ENCODE results near the gene HS2ST1. TPM values are rescaled to one million over a fixed set of nuclear protein-coding genes. Genes with fewer than 3 reads are reported as not detected.
A peak's percentile ranks its signal among the peaks of the same experiment; 100 is the strongest.

HS2ST1 gene
- total RNA-seq, 1 donor from 2014 or later: 11.5 TPM

GRCh38 chr1:87147851-87148250, 233.4 kb downstream of the HS2ST1 start:
- H3K27me3 ChIP-seq: no peaks in the 10 kb centered on the region
- H3K36me3 ChIP-seq: no peaks in the 10 kb centered on the region
- TF ChIP-seq POLR2A (IDR thresholded peaks at IDR 0.05): no peak
- TF ChIP-seq POLR2AphosphoS5 (IDR thresholded peaks at IDR 0.05; ENCODE audit: insufficient read depth in 1 of 2, low read depth in 1 of 2): no peak
- TF ChIP-seq, protein P1, sequence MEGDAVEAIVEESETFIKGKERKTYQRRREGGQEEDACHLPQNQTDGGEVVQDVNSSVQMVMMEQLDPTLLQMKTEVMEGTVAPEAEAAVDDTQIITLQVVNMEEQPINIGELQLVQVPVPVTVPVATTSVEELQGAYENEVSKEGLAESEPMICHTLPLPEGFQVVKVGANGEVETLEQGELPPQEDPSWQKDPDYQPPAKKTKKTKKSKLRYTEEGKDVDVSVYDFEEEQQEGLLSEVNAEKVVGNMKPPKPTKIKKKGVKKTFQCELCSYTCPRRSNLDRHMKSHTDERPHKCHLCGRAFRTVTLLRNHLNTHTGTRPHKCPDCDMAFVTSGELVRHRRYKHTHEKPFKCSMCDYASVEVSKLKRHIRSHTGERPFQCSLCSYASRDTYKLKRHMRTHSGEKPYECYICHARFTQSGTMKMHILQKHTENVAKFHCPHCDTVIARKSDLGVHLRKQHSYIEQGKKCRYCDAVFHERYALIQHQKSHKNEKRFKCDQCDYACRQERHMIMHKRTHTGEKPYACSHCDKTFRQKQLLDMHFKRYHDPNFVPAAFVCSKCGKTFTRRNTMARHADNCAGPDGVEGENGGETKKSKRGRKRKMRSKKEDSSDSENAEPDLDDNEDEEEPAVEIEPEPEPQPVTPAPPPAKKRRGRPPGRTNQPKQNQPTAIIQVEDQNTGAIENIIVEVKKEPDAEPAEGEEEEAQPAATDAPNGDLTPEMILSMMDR (IDR thresholded peaks at IDR 0.05): no peak
- H3K4me3 ChIP-seq: no peak overlapping the region
- H3K27ac ChIP-seq: peak overlapping the region; percentile 64
- no peak for DNase-seq (ENCODE audit: extremely low spot score in 2 of 2)
- intact Hi-C loops (cut with DNase I): no loop called here
- H3K9me3 ChIP-seq: no peaks in the 10 kb centered on the region
- H3K4me1 ChIP-seq: peaks cover 33% of the 10 kb centered on the region

- Histone ChIP-seq H3K4me3 (no peak overlapping the region), H3K9me3 (no peaks in the 10 kb centered on the region), H3K27me3 (no peaks in the 10 kb centered on the region), H3K27ac (peak overlapping the region; percentile 64), H3K4me1 (peaks cover 33% of the 10 kb centered on the region), H3K36me3 (no peaks in the 10 kb centered on the region)
- TF ChIP-seq, protein P1 (IDR thresholded peaks at IDR 0.05): no peak
- TF ChIP-seq POLR2A (IDR thresholded peaks at IDR 0.05) (no peak), POLR2AphosphoS5 (IDR thresholded peaks at IDR 0.05; ENCODE audit: insufficient read depth in 1 of 2, low read depth in 1 of 2) (no peak)
- DNase-seq (ENCODE audit: extremely low spot score in 2 of 2): no peak
- intact Hi-C loops (cut with DNase I): no loop called here
Observed at GRCh38 chr1:87148661-87149060, 234.2 kb downstream of the HS2ST1 start.

- peak overlapping the region; percentile 64 for H3K27ac ChIP-seq
- intact Hi-C loops (cut with DNase I): no loop called here
Observed at GRCh38 chr1:87149241-87150041, 235.0 kb downstream of the HS2ST1 start.

DNA sequence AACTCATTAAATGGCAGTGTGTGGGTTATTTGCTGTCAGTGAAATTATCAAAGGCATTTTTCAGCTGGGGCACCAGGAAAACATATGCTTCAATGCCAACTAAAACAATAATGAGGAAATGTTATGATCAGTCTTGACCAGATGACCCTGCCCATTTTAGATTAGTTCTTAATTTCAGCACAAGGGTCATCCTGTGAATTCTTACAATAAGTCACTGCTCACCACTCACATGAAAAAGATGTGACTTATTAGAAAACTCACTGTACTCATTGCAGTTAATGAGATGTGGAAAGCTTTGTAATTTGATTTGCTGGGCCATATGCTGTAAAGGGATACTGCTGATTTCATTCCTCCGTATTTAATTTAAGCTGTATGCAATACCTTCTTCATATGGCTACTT, 235.7 kb downstream of the HS2ST1 start:
- DNase-seq (ENCODE audit: extremely low spot score in 2 of 2): no peak
- Histone ChIP-seq H3K9me3 (no peaks in the 10 kb centered on the region), H3K4me3 (no peak overlapping the region), H3K4me1 (peaks cover 33% of the 10 kb centered on the region), H3K27ac (peak overlapping the region; percentile 64), H3K27me3 (no peaks in the 10 kb centered on the region), H3K36me3 (no peaks in the 10 kb centered on the region)
- intact Hi-C loops (cut with DNase I): no loop called here
- TF ChIP-seq POLR2AphosphoS5 (IDR thresholded peaks at IDR 0.05; ENCODE audit: insufficient read depth in 1 of 2, low read depth in 1 of 2): no peak
- no peak for TF ChIP-seq POLR2A (IDR thresholded peaks at IDR 0.05)
- TF ChIP-seq, protein P1 (IDR thresholded peaks at IDR 0.05): no peak

More at GRCh38 chr1:87149241-87150041, 235.0 kb downstream of the HS2ST1 start:
- Histone ChIP-seq H3K36me3 (no peaks in the 10 kb centered on the region), H3K27me3 (no peaks in the 10 kb centered on the region), H3K9me3 (no peaks in the 10 kb centered on the region), H3K4me3 (no peak overlapping the region), H3K4me1 (peaks cover 33% of the 10 kb centered on the region)
- no peak for DNase-seq (ENCODE audit: extremely low spot score in 2 of 2)
- TF ChIP-seq POLR2A (IDR thresholded peaks at IDR 0.05) (no peak), POLR2AphosphoS5 (IDR thresholded peaks at IDR 0.05; ENCODE audit: insufficient read depth in 1 of 2, low read depth in 1 of 2) (no peak)

DNA sequence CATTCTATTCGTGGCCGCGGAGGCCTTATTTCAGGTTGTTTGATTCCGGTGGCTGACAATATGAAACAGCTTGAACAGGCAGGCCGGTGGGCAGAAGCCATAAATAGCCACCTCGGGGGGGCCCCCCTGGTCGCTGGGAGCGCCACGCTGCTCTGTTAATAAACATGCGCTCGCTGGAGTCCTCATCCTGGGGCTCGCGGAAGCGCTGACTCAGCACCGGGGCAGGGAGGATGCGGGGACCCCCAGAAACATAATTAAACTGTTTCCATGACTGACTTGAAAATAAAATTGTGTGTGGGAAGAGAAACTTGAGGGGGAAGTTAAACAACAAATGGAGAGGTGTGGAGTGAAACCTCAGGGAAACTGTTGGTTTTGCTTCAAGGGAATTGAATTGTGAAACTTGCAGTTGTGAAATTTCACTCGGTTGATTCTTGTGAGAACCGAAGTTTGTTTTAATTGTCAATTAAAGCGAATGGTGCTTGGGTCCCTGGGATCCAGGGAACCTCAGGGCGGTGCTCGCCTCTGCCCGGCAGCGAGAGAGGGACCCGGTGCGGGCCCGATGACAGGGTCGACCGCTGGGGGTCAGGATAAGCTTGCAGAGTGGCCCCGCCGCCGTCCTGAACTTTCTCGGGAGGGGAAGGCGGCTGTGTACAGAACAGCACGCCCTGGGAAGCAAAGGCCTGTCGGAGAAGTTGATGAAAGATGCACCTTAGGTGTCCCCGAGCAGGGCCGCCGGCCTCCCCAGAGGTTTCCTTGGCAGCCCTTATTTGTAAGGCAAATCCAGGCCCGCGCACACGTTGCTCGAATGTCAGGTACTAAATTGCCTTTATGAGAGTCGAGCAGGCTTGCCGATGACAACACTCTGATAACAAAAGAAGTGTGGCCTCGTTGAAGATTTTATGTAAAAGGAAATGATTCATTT, 237.3 kb downstream of the HS2ST1 start:
- TF ChIP-seq, protein P1 (IDR thresholded peaks at IDR 0.05): peak in 1 of 3 experiments; percentile 11
- no peak for TF ChIP-seq POLR2A (IDR thresholded peaks at IDR 0.05)
- TF ChIP-seq POLR2AphosphoS5 (IDR thresholded peaks at IDR 0.05; ENCODE audit: insufficient read depth in 1 of 2, low read depth in 1 of 2): peak in 1 of 2 donors; percentile 58

More for the DNA sequence above, 237.3 kb downstream of the HS2ST1 start:
- no peaks in the 10 kb centered on the region for H3K9me3 ChIP-seq
- H3K27ac ChIP-seq: peak overlapping the region; percentile 64
- H3K4me1 ChIP-seq: peaks cover 33% of the 10 kb centered on the region
- H3K36me3 ChIP-seq: no peaks in the 10 kb centered on the region
- DNase-seq (ENCODE audit: extremely low spot score in 2 of 2): no peak
- peak overlapping the region; percentile 23 to 41 for H3K4me3 ChIP-seq
- intact Hi-C loops (cut with DNase I): no loop called here
- H3K27me3 ChIP-seq: no peaks in the 10 kb centered on the region

All from vagina (tissue), 2 donors.